Measurements from ENCODE around the gene TOR1AIP2.
"Not testable (repeated sequence)": the region's sequence is repeated elsewhere in the genome, so short reads cannot be mapped to it uniquely, and the experiment has no call there.

TOR1AIP2 gene

DNA sequence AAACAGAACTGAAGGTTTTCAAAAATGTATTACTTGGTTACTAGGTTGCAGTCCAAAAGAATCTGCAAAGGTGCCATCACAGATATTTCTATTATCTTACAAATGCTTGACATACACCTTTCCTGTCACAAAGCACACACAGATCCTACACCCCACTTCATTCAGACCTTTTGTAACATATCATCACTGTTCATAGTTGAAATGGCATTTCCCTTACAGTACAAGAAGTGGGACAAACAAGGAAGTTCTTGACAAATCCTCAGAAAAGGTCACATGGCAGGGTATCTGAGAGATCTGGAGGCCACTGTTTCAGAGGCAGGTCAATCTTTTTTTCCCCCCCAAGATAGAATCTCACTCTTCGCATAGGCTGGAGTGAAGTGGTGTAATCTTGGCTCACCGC lies 21.3 kb downstream of the TOR1AIP2 start:
- TF ChIP-seq PPARA (CRISPR knock-in tag; IDR thresholded peaks at IDR 0.05; ENCODE audit: borderline replicate concordance) (no peak), TOX (CRISPR knock-in tag; IDR thresholded peaks at IDR 0.05; ENCODE audit: borderline replicate concordance) (no peak), TCF4 (CRISPR knock-in tag; IDR thresholded peaks at IDR 0.05; ENCODE audit: borderline replicate concordance) (no peak), ISL1 (CRISPR knock-in tag; IDR thresholded peaks at IDR 0.05) (no peak), SNAI2 (CRISPR knock-in tag; IDR thresholded peaks at IDR 0.05) (no peak), BACH2 (CRISPR knock-in tag; IDR thresholded peaks at IDR 0.05; ENCODE audit: borderline replicate concordance) (no peak), ZNF565 (CRISPR knock-in tag; conservative IDR thresholded peaks at IDR 0.05; ENCODE audit: low read depth) (no peak), ZFP3 (CRISPR knock-in tag; IDR thresholded peaks at IDR 0.05) (no peak), ZNF70 (CRISPR knock-in tag; IDR thresholded peaks at IDR 0.05) (no peak), CSRNP3 (CRISPR knock-in tag; IDR thresholded peaks at IDR 0.05) (no peak), OSR1 (CRISPR knock-in tag; IDR thresholded peaks at IDR 0.05) (no peak)
- TF ChIP-seq, protein P1, sequence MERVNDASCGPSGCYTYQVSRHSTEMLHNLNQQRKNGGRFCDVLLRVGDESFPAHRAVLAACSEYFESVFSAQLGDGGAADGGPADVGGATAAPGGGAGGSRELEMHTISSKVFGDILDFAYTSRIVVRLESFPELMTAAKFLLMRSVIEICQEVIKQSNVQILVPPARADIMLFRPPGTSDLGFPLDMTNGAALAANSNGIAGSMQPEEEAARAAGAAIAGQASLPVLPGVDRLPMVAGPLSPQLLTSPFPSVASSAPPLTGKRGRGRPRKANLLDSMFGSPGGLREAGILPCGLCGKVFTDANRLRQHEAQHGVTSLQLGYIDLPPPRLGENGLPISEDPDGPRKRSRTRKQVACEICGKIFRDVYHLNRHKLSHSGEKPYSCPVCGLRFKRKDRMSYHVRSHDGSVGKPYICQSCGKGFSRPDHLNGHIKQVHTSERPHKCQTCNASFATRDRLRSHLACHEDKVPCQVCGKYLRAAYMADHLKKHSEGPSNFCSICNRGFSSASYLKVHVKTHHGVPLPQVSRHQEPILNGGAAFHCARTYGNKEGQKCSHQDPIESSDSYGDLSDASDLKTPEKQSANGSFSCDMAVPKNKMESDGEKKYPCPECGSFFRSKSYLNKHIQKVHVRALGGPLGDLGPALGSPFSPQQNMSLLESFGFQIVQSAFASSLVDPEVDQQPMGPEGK (CRISPR knock-in tag; IDR thresholded peaks at IDR 0.05; ENCODE audit: borderline replicate concordance), result no peak
- no peak; the same call in 2 of the 3 replicates for ATAC-seq

GRCh38 chr1:179855831-179856230 lies 21.8 kb downstream of the TOR1AIP2 start:
- ATAC-seq, result not testable (repeated sequence)

DNA sequence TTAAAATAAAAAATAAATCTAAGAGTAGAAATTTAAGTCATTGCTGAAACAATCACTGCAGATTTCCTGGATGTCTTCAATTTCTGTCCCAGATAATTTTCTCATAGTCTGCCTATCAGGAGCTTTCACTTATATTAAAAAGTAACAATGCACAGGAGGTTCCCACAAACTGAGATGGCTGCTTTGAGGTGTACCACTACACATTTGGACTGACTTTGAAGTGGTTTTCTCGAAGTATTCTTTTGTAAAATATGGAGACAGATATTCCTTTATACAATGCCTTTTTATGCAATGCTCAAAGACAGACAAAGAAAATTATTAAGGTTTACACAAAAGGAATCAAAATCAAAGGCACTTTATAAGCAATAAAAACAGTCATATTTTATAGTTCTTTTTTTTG lies 24.5 kb downstream of the TOR1AIP2 start:
- ATAC-seq, result no peak
- TF ChIP-seq GLIS3 (CRISPR knock-in tag; IDR thresholded peaks at IDR 0.05) (no peak), ESRRG (CRISPR knock-in tag; IDR thresholded peaks at IDR 0.05) (no peak), ZC3H10 (CRISPR knock-in tag; IDR thresholded peaks at IDR 0.05) (no peak), TOX (CRISPR knock-in tag; IDR thresholded peaks at IDR 0.05; ENCODE audit: borderline replicate concordance) (no peak), ZNF8 (CRISPR knock-in tag; IDR thresholded peaks at IDR 0.05) (no peak), OSR1 (CRISPR knock-in tag; IDR thresholded peaks at IDR 0.05) (no peak), ZFP30 (CRISPR knock-in tag; IDR thresholded peaks at IDR 0.05) (no peak), ZNF70 (CRISPR knock-in tag; IDR thresholded peaks at IDR 0.05) (no peak)
- TF ChIP-seq, protein P2, sequence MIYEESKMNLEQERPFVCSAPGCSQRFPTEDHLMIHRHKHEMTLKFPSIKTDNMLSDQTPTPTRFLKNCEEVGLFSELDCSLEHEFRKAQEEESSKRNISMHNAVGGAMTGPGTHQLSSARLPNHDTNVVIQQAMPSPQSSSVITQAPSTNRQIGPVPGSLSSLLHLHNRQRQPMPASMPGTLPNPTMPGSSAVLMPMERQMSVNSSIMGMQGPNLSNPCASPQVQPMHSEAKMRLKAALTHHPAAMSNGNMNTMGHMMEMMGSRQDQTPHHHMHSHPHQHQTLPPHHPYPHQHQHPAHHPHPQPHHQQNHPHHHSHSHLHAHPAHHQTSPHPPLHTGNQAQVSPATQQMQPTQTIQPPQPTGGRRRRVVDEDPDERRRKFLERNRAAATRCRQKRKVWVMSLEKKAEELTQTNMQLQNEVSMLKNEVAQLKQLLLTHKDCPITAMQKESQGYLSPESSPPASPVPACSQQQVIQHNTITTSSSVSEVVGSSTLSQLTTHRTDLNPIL (CRISPR knock-in tag; IDR thresholded peaks at IDR 0.05; ENCODE audit: low read depth), result no peak

GRCh38 chr1:179848233-179848632 lies 29.4 kb downstream of the TOR1AIP2 start:
- no peak for TF ChIP-seq BACH2 (CRISPR knock-in tag; IDR thresholded peaks at IDR 0.05; ENCODE audit: borderline replicate concordance)

DNA sequence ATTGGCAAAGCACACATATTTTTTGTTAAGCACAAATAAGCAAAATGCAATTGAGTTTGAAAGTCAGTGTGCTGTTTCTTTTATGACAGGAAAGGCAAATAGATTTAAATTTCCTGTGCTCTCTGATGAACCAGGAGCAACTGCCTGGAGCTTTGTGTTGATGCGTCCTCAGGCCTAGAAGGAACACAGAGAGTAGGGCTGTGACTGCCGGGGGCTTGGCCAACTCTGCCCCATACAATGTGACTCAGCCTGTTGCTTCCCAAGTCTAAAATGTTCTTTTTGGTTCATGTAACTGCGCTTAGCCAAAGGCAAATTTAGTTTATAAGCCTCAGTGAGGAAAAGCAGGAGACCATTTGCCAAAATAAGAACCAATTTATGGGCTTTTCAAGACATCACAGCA lies 37.5 kb downstream of the TOR1AIP2 start:
- TF ChIP-seq CSDC2 (CRISPR knock-in tag; IDR thresholded peaks at IDR 0.05), result no peak
- TF ChIP-seq POU6F1 (CRISPR knock-in tag; IDR thresholded peaks at IDR 0.05; ENCODE audit: borderline replicate concordance, low read depth), result no peak
- no peak for TF ChIP-seq SNAI2 (CRISPR knock-in tag; IDR thresholded peaks at IDR 0.05)
- TF ChIP-seq RARB (CRISPR knock-in tag; IDR thresholded peaks at IDR 0.05), result no peak
- no peak for TF ChIP-seq ZNF70 (CRISPR knock-in tag; IDR thresholded peaks at IDR 0.05)
- no peak for TF ChIP-seq ESRRG (CRISPR knock-in tag; IDR thresholded peaks at IDR 0.05)
- no peak for TF ChIP-seq ZNF565 (CRISPR knock-in tag; conservative IDR thresholded peaks at IDR 0.05; ENCODE audit: low read depth)
- no peak for TF ChIP-seq ISL1 (CRISPR knock-in tag; IDR thresholded peaks at IDR 0.05)
- TF ChIP-seq BACH2 (CRISPR knock-in tag; IDR thresholded peaks at IDR 0.05; ENCODE audit: borderline replicate concordance), result no peak
- no peak for TF ChIP-seq CSRNP3 (CRISPR knock-in tag; IDR thresholded peaks at IDR 0.05)
- no peak for TF ChIP-seq TOX (CRISPR knock-in tag; IDR thresholded peaks at IDR 0.05; ENCODE audit: borderline replicate concordance)
- no peak for TF ChIP-seq ZFP3 (CRISPR knock-in tag; IDR thresholded peaks at IDR 0.05)
- no peak for TF ChIP-seq OSR1 (CRISPR knock-in tag; IDR thresholded peaks at IDR 0.05)
- no peak for TF ChIP-seq TCF4 (CRISPR knock-in tag; IDR thresholded peaks at IDR 0.05; ENCODE audit: borderline replicate concordance)
- no peak for TF ChIP-seq TSHZ2 (CRISPR knock-in tag; IDR thresholded peaks at IDR 0.05)
- TF ChIP-seq GLIS3 (CRISPR knock-in tag; IDR thresholded peaks at IDR 0.05), result no peak
- TF ChIP-seq, protein P2 (CRISPR knock-in tag; IDR thresholded peaks at IDR 0.05; ENCODE audit: low read depth), result no peak
- ATAC-seq, result no peak

More at GRCh38 chr1:179848233-179848632, 29.4 kb downstream of the TOR1AIP2 start:
- no peak for ATAC-seq

Measured in SK-N-SH treated with all-trans-retinoic acid at 6 μM for 48 hours (cell line).